AG04450 (cell line): ENCODE data around the gene RAB3IL1. TPM values are rescaled to one million over a fixed set of nuclear protein-coding genes. Genes with fewer than 3 reads are reported as not detected.

ENCODE experiments used
- CTCF ChIA-PET: fragments of 300-600, 350-600 bp; formaldehyde crosslinking; extraction: SDS; loops from one replicate; lab custom pipeline; 2022; ENCODE audit warnings: antibody characterized with exemption, inconsistent platforms; lab: Charles Lee
- POLR2A ChIA-PET: fragments of 350-600 bp; formaldehyde crosslinking; extraction: SDS; loops from one replicate; lab custom pipeline; 2021; ENCODE audit warnings: antibody characterized with exemption, inconsistent platforms; lab: Yijun Ruan, JAX
- DNase-seq: peaks from one replicate; pipeline ENCODE4 v3.0.0-alpha.2; 2011; ENCODE audit warnings: low read depth, low spot score
- H3K27ac ChIP-seq: one replicate; pipeline ENCODE4 v1.5.1; 2012; ENCODE audit warnings: low read depth, low read length, control low read depth
- H3K27me3 ChIP-seq: one replicate; pipeline ENCODE4 v1.6.0; 2012; ENCODE audit warnings: low read length; ENCODE audit not compliant: control insufficient read depth, insufficient read depth
- H3K4me3 ChIP-seq: 2 replicates; pipeline ENCODE4 v1.5.1; 2011; ENCODE audit warnings: mild to moderate bottlenecking, low read depth, low read length, control low read depth
- H3K9me3 ChIP-seq: 2 replicates; pipeline ENCODE4 v1.5.1; 2012; ENCODE audit warnings: low read length; ENCODE audit not compliant: control insufficient read depth, insufficient read depth
- polyA plus RNA-seq: library from polyadenylated mRNA; depleted of rRNA; stranded (reverse); fragments of >200 nt; gene quantifications from 2 replicates; pipeline ENCODE4 v1.2.3, GENCODE V29; 2011
- TF ChIP-seq, protein P1 (sequence below): IDR thresholded peaks from 2 replicates; pipeline ENCODE4 v1.5.1; 2011; ENCODE audit warnings: low read depth, low read length, control low read depth, inconsistent platforms

Gene RAB3IL1
- polyA plus RNA-seq, 1 experiment = 2.7 TPM

DNA sequence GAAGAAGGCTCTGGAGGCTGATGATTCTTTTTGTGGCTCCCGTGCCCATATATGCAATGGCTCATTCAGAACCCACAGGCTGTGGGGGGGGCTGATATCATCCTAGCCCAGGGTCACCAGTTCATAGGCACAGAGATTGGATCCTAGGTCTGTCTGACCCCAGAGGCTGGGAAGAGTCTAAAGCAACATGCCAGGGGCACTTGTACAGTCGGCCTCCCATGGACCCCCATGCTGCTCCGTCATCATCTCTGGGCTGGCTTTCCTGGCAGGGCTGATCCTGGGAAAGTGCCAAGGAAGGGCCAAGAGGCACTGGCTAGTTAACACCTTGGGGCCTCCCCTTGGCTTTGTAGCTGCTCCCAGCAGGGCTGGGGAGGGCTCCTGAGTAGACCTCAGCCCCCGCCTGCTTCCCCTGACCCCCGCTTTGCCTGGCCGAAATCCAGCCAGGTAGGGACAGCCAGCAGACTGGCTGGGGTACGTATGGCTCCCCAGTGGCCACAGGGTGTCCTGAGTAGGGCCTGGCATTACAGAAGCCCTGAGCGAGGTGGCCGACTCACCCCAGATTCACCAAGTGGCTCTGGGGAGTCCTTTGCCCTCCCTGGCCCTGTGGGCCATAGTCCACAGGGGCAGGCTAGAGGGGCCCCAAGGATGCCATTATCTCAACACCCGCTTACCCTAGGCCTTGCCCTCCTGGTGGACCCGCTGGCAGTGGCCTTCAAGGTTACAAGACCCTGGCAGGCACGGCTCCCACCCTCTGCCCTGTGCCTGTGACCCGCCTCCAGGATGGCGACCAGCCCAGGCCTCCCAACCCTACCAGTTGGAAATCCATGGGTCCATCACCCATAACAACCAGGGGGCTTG is 48.6 kb downstream of the RAB3IL1 start:
- TF ChIP-seq, protein P1, sequence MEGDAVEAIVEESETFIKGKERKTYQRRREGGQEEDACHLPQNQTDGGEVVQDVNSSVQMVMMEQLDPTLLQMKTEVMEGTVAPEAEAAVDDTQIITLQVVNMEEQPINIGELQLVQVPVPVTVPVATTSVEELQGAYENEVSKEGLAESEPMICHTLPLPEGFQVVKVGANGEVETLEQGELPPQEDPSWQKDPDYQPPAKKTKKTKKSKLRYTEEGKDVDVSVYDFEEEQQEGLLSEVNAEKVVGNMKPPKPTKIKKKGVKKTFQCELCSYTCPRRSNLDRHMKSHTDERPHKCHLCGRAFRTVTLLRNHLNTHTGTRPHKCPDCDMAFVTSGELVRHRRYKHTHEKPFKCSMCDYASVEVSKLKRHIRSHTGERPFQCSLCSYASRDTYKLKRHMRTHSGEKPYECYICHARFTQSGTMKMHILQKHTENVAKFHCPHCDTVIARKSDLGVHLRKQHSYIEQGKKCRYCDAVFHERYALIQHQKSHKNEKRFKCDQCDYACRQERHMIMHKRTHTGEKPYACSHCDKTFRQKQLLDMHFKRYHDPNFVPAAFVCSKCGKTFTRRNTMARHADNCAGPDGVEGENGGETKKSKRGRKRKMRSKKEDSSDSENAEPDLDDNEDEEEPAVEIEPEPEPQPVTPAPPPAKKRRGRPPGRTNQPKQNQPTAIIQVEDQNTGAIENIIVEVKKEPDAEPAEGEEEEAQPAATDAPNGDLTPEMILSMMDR = no peak
- no peak for DNase-seq
- no peaks in the 10 kb centered on the region for H3K9me3 ChIP-seq
- ChIA-PET CTCF (interaction anchor here (0.6 to 7.2 kb wide), 5 partner anchors 24 to 240 kb away, joined by 3 to 57 read pairs (median 37); partner anchors contain the start of gene BEST1), POLR2A (no interaction called here)
- H3K27ac ChIP-seq = no peak overlapping the region
- no peak overlapping the region for H3K4me3 ChIP-seq
- H3K27me3 ChIP-seq = peaks cover 2% of the 10 kb centered on the region

DNA sequence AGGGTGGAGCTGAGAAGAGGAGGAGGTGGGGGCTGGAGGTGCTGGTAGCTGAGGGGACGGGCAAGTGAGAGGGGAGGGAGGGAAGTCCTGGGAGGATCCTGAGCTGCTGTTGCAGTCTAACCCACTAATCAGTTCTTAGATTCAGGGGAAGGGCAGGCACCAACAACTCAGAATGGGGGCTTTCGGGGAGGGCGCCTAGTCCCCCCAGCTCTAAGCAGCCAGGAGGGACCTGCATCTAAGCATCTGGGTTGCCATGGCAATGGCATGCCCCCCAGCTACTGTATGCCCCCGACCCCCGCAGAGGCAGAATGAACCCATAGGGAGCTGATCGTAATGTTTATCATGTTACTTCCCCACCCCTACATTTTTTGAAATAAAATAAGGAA is 50.4 kb downstream of the RAB3IL1 start:
- Histone ChIP-seq H3K4me3 (no peak overlapping the region), H3K27ac (no peak overlapping the region), H3K27me3 (peaks cover 2% of the 10 kb centered on the region), H3K9me3 (no peaks in the 10 kb centered on the region)
- TF ChIP-seq, protein P1 = no peak
- CTCF ChIA-PET = interaction anchor here (0.6 to 7.2 kb wide), 6 partner anchors 31 to 241 kb away, joined by 3 to 46 read pairs (median 7); no protein-coding TSS in a partner anchor
- no peak for DNase-seq
- POLR2A ChIA-PET = no interaction called here

DNA sequence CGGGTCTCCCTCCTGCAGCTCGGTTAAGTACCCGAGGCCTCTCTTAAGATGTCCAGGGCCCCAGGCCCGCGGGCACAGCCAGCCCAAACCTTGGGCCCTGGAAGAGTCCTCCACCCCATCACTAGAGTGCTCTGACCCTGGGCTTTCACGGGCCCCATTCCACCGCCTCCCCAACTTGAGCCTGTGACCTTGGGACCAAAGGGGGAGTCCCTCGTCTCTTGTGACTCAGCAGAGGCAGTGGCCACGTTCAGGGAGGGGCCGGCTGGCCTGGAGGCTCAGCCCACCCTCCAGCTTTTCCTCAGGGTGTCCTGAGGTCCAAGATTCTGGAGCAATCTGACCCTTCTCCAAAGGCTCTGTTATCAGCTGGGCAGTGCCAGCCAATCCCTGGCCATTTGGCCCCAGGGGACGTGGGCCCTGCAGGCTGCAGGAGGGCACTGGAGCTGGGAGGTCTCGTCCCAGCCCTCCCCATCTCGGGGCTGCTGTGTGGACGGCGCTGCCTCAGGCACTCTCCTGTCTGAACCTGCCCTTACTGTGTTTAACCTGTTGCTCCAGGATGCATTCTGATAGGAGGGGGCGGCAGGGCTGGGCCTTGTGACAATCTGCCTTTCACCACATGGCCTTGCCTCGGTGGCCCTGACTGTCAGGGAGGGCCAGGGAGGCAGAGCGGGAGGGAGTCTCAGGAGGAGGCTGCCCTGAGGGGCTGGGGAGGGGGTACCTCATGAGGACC is 51.0 kb downstream of the RAB3IL1 start:
- Histone ChIP-seq H3K27me3 (peaks cover 2% of the 10 kb centered on the region), H3K9me3 (no peaks in the 10 kb centered on the region), H3K27ac (no peak overlapping the region), H3K4me3 (no peak overlapping the region)
- DNase-seq = no peak
- CTCF ChIA-PET = interaction anchor here (1.2 to 7.2 kb wide), 4 partner anchors 32 to 242 kb away, joined by 6 to 46 read pairs (median 8); no protein-coding TSS in a partner anchor
- TF ChIP-seq, protein P1 = no peak
- POLR2A ChIA-PET = no interaction called here

DNA sequence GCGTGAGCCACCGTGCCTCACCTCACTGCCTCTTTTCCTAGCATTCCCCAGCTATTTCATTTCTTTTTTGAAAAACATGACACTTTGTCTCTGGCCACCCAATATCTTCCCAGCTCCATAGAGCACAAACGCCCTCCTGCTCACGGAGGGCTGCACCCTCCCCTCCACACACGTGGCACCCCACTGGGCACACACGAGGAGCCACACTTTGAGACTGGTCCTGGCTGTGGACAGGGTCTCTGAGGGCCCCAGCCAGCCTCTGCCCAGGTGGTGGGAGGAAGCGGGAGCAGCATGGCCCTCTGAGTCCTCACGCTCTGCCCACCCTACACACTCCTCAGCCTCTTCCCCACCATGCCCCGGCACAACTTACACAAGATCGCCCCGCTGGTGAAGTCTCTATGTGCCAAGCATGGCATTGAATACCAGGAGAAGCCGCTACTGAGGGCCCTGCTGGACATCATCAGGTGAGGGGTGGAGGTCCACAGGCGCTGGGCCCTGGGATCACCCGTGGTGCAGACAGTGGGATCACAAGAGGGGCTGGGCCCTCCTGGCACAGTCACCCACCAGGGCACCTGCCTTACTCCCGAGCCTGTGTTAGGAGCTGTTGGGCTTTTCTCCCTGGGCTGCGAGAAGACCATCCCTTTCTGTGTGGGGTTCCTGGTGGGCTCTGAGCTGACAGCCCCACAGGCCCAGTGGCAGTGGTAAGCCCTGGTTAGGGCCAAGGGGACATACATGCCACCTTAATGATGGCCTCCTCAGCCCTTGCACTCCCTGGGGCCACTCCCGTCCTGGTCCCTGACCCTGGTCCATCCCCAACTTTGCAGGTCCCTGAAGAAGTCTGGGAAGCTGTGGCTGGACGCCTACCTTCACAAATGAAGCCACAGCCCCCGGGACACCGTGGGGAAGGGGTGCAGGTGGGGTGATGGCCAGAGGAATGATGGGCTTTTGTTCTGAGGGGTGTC is 52.3 kb downstream of the RAB3IL1 start:
- POLR2A ChIA-PET = interaction anchor here (0.9 kb wide), 1 partner anchor 50 kb away, joined by 4 read pairs; no protein-coding TSS in a partner anchor
- Histone ChIP-seq H3K9me3 (no peaks in the 10 kb centered on the region), H3K4me3 (no peak overlapping the region), H3K27me3 (peaks cover 2% of the 10 kb centered on the region), H3K27ac (no peak overlapping the region)
- DNase-seq = no peak
- CTCF ChIA-PET = interaction anchor here (1.1 to 1.9 kb wide), 2 partner anchors 34 to 68 kb away, joined by 4 to 8 read pairs; no protein-coding TSS in a partner anchor
- TF ChIP-seq, protein P1 = no peak
